Cerebellar cortex (tissue), 1 donor: ENCODE measurements around the gene CCDC159.
"Not testable (repeated sequence)": the region's sequence is repeated elsewhere in the genome, so short reads cannot be mapped to it uniquely, and the experiment has no call there.

Experiments
- DNase-seq: peaks from one replicate; pipeline ENCODE4 v3.0.0-alpha.2; 2015; ENCODE audit warnings: low spot score

The CCDC159 gene

GRCh38 chr19:11338569-11339253, 7.6 kb upstream of the CCDC159 start:
- no peak for DNase-seq

- peak; percentile 91 for DNase-seq
Measured at GRCh38 chr19:11339254-11340098, 6.8 kb upstream of the CCDC159 start, which contains the start of gene RAB3D. Gene RAB3D (minus strand): TSS chr19:11339657. CDS start chr19:11337399, 2,258 bp downstream.

- not testable (repeated sequence) for DNase-seq
Measured at GRCh38 chr19:11340099-11340467, 6.2 kb upstream of the CCDC159 start.

- DNase-seq = no peak
Measured at GRCh38 chr19:11342429-11342828, 3.9 kb upstream of the CCDC159 start.

GRCh38 chr19:11345122-11345803, 1.1 kb upstream of the CCDC159 start:
- DNase-seq = no peak

GRCh38 chr19:11347546-11348039, 1.3 kb downstream of the CCDC159 start:
- no peak for DNase-seq

GRCh38 chr19:11349171-11349570, 2.9 kb downstream of the CCDC159 start:
- DNase-seq = no peak

- not testable (repeated sequence) for DNase-seq
Measured at GRCh38 chr19:11354102-11354501, 7.8 kb downstream of the CCDC159 start.

- peak; percentile 93 for DNase-seq
Measured at GRCh38 chr19:11355160-11356073, 9.1 kb downstream of the CCDC159 start, which contains the start of gene PLPPR2. Gene PLPPR2 (plus strand): TSS chr19:11355432. CDS start chr19:11357674, 2,242 bp downstream.

- DNase-seq = no peak
Measured at GRCh38 chr19:11356074-11356397, 9.7 kb downstream of the CCDC159 start.

GRCh38 chr19:11356676-11357550, 10.6 kb downstream of the CCDC159 start:
- no peak for DNase-seq

GRCh38 chr19:11359421-11359820, 13.1 kb downstream of the CCDC159 start:
- DNase-seq = no peak

GRCh38 chr19:11361037-11361770, 14.9 kb downstream of the CCDC159 start:
- DNase-seq = no peak

GRCh38 chr19:11361771-11362731, 15.7 kb downstream of the CCDC159 start:
- DNase-seq = no peak

GRCh38 chr19:11363881-11364280, 17.6 kb downstream of the CCDC159 start:
- no peak for DNase-seq

- no peak for DNase-seq
Measured at GRCh38 chr19:11364296-11364904, 18.1 kb downstream of the CCDC159 start.

GRCh38 chr19:11364935-11365334, 18.6 kb downstream of the CCDC159 start:
- DNase-seq = no peak

- no peak for DNase-seq
Measured at GRCh38 chr19:11365557-11366117, 19.3 kb downstream of the CCDC159 start.
